Stimulated activated CD4-positive, alpha-beta T cell treated with anti-CD3 and anti-CD28 coated beads, Interleukin-15, amount 100 ng/mL, for 48 hours (primary cell): ENCODE data around the gene EBLN2.
"Not testable (repeated sequence)": the region's sequence is repeated elsewhere in the genome, so short reads cannot be mapped to it uniquely, and the experiment has no call there.

Experiments used
- DNase-seq, 2 donors: peaks; one replicate each; pipeline ENCODE4 v3.0.0-alpha.2; 2020; ENCODE audit warnings: low read depth in 2 of 2

Gene EBLN2

DNA sequence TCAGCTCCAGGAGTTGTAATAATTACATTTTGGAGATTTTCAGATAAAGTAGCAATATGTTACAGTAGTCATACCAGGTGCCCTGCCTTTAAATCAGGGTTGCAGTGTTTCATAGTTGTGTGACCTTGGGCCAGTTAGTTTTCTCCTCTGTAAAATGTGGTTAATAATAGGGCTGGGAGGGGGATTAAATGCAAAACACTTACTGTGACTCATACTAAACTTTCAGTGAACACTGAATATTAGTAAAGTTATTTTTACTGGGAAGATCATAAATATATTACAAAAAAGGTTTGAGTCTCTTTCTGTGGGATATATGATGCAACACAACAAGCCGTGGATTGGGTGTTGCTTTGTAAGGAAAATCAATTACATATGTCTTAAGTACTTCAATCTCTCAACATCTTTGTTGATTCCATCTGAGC, 1.1 kb upstream of the EBLN2 start:
- DNase-seq: no peak

- DNase-seq: not testable (repeated sequence)
Measured at GRCh38 chr3:73066243-73066642, 4.8 kb downstream of the EBLN2 start.

DNA sequence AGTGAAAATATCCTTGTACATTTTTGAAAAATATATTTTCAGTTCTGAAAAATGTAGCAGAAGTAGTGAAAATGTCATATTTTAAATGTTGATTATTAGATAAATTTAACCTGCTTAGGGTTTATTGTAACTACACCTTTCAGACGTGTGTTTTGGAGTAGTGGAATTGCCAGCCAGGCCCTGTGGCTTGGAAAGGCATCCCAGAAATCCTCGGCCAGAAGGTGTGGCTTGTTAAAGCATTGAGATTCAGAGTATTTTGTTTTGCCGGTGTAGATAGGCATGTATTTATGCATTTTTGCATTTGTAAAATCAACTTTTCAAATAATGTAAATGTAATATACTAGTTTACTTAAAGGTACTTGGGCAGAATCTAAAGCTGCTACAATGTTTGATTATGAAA, 7.0 kb downstream of the EBLN2 start:
- DNase-seq: no peak

- no peak for DNase-seq
Measured at GRCh38 chr3:73069187-73069586, 7.7 kb downstream of the EBLN2 start.

- no peak for DNase-seq
Measured at GRCh38 chr3:73069775-73070444, 8.5 kb downstream of the EBLN2 start.

- no peak for DNase-seq
Measured at GRCh38 chr3:73070675-73071575, 9.5 kb downstream of the EBLN2 start.

- no peak for DNase-seq
Measured at GRCh38 chr3:73071952-73072351, 10.5 kb downstream of the EBLN2 start.

DNA sequence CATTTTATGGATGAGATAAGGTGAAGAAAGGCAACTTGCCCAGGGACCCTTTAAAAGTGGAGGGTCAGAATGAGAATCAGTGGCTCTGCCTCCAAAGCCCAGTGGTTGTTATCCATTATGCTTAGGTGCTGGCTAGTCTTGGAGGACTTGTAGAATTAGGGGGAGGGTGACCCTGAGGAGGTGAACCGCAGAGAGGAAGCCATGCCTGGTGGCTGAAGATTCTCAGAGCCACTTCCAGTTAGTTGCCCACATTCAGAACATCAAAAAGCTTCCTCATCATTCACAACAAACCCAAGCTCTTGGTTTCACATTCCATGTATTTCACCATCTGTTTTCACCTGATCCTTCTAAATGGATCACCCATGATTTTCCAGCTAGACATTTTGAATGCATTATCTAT, 11.2 kb downstream of the EBLN2 start:
- no peak for DNase-seq

- no peak for DNase-seq
Measured at GRCh38 chr3:73073091-73073707, 11.7 kb downstream of the EBLN2 start.

DNA sequence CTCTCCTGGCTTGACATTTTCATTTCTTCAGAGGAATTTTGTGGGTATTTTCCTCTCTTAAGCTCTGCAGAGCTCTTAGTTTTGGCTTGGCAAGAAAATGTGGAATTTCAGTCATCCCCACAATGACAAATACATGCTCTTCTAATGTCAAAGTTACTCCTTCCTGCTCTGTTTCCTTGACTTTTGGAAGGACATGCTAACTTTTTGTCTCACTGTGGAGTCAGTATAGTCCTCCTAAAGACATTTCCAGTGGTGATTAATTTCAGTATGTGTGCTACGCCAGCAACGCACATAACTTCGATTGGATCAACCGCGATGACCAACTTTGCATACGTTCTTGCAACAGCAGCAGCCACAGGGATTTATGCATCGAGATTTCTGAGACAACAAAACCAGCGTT, 13.3 kb downstream of the EBLN2 start:
- no peak for DNase-seq

DNA sequence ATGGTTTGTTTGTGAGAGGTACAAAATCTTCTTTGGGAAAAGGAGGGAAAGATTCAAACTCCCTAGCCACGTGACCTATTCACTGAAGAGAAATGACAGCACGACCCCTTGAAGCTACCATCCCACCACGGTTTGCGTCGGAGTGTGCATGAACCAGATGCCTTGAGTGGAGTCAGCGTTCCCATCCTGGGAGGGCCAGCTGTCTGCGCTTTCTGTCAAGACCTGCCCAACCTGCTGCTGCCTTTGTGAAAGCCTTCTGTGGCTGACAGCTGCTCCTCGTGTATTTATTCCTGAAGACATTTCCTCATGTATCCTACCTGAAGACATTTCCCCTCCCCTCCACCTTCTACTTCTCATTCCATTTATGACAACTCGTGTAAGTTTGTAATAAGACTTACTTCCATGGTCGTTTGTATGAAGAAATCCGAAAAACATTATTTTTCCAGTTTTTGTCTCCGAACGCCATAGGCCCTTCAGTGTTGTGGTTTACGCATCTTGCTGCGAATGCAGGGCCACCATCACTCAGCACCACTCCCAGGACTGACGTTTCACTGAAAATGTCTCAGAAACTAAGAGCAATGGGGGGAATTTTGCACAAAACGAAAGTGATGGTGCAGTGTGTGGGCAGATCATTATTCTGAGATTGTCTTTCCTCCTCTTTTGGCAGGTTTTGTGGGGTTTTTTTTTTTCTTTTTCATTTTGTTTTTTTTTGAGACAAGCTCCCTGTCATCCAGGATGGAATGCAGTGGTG, 18.9 kb downstream of the EBLN2 start:
- peak in 1 of 2 donors; percentile 8 for DNase-seq

GRCh38 chr3:73081140-73081539, 19.7 kb downstream of the EBLN2 start:
- no peak for DNase-seq

GRCh38 chr3:73084170-73084569, 22.7 kb downstream of the EBLN2 start:
- no peak for DNase-seq

- peak; percentile 14 to 22 for DNase-seq
Measured at GRCh38 chr3:73086071-73086494, 24.6 kb downstream of the EBLN2 start.

DNA sequence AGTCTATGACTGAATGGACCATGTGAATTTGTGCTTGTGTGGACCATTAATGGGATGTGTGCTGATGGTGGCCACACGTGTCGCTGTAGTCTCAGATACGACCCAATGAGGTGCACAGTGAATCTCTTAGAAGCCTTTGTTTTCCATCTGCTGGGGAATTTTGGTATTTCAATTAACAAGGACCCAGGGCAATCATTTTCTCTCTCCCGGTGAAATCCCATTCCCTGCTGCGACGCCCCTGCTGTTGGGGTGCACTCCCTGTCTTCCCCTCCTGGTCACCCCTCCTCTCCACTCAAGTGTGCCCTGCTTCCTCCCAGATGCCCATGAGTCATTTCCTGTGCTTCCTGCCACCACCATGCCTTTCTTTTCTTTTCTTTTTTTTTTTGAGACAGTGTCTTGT, 32.7 kb downstream of the EBLN2 start:
- DNase-seq: no peak

- DNase-seq: no peak
Measured at GRCh38 chr3:73094951-73095350, 33.5 kb downstream of the EBLN2 start.

DNA sequence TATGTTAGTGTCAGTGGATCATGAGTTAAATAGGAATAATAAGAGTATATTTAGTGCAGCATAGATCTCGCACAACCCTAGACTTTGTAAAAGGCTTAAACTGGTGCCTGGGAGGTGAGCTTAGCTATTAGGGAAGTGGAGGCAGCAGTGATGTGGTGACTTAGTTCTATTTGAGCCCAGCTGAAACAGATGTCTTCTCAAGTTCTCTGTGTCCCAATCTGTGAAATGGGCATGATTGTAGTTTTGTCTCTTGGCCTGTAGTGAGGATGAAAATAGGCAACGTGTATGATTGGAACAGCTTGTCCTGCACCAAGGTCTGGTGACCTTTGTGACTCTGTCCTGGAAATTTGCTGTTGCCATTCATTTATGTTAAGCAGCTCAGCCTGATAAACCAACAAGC, 34.7 kb downstream of the EBLN2 start:
- DNase-seq: no peak

DNA sequence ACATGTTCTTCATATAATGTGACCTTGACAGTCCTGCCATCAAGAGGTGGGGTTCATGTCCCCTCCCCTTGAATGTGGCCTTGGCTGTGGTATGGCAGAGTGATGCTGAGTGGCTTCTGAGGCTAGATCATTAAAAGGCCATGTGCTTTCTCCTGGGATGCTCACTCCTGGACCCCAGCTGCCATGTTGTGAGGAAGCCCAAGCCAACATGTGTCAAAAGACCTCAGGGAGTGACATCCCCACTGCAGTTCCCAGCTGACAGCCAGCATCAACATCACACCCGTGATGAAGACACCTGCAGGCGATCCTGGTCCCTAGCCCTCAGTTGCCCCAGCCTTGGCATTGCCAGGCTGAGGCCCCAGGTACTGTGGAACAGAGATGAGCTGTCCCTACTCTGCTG, 36.6 kb downstream of the EBLN2 start:
- DNase-seq: no peak

DNA sequence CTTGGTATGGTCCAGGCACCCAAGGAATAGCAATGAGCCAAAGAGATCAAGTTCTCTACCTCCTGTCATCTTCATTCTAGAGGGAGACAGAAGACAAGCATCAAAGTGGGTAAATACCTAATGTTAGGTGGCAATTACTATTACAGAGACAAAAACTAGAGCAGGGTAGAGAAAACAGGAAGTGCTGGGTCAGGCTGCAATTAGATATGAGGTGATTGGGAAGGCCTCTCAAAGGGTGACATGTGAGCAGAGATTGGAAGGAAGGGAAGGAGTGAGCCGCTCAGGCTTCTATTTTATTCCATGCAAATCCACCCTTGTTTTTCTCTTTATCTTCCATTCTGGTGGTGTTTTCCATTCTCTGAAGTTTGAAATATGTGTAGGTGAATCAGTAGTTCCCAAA, 37.4 kb downstream of the EBLN2 start:
- no peak for DNase-seq

- peak; percentile 58 to 76 for DNase-seq
Measured at GRCh38 chr3:73100741-73101559, 39.5 kb downstream of the EBLN2 start.

- DNase-seq: no peak
Measured at GRCh38 chr3:73101881-73102280, 40.4 kb downstream of the EBLN2 start.
